PC-9 (cell line): ENCODE results near the gene KLHL1. TPM values are rescaled to one million over a fixed set of nuclear protein-coding genes. Genes with fewer than 3 reads are reported as not detected.

Source experiments
- BruUV-seq: library from RNA; stranded (reverse); fragments of 400-500 nt; replicated peaks from 2 replicates; lab custom pipeline; 2021; lab: Mats Ljungman, UMichigan
- CTCF ChIA-PET: fragments of 300-600 bp; sonication (Branson Sonifier 250); formaldehyde crosslinking; loops from one replicate; lab custom pipeline; 2022; ENCODE audit warnings: antibody characterized with exemption; lab: Charles Lee
- POLR2A ChIA-PET: fragments of 300-600 bp; sonication (Branson Sonifier 250); formaldehyde crosslinking; loops from one replicate; lab custom pipeline; 2022; ENCODE audit warnings: antibody characterized with exemption; ENCODE audit not compliant: unreplicated experiment; lab: Charles Lee
- DNase-seq, 2 experiments: peaks; one replicate each; pipeline versions ENCODE4 v3.0.0 to v3.0.0-alpha.2; 2015 to 2022; ENCODE audit warnings: mixed read lengths in 1 of 2
- H2AFZ ChIP-seq: fragments of 200-600 bp; sonication (generic); 2 replicates; pipeline ENCODE4 v1.8.1; 2017; ENCODE audit warnings: antibody characterized with exemption
- H3F3A ChIP-seq: fragments of 200-600 bp; sonication (generic); 2 replicates; pipeline ENCODE4 v1.8.1; 2017; ENCODE audit warnings: antibody characterized with exemption, mild to moderate bottlenecking, low read depth; ENCODE audit not compliant: insufficient read depth
- H3K27ac ChIP-seq: fragments of 200-600 bp; sonication (generic); 2 replicates; pipeline ENCODE4 v1.6.1; 2016; ENCODE audit warnings: mixed run types
- H3K27me3 ChIP-seq: fragments of 200-600 bp; sonication (generic); 2 replicates; pipeline ENCODE4 v1.6.1; 2016; ENCODE audit warnings: low read depth, mixed run types; ENCODE audit not compliant: insufficient read depth
- H3K36me3 ChIP-seq: fragments of 200-600 bp; sonication (generic); 2 replicates; pipeline ENCODE4 v1.6.1; 2016; ENCODE audit warnings: low read depth, mixed run types
- H3K4me1 ChIP-seq: fragments of 200-600 bp; sonication (generic); replicated peaks from 2 replicates; pipeline ENCODE4 v1.6.1; 2016; ENCODE audit warnings: mixed run types; ENCODE audit not compliant: insufficient read depth
- H3K4me2 ChIP-seq: fragments of 200-600 bp; sonication (generic); 2 replicates; pipeline ENCODE4 v1.6.1; 2017; ENCODE audit warnings: mixed run types
- H3K4me3 ChIP-seq: fragments of 200-600 bp; sonication (generic); 2 replicates; pipeline ENCODE4 v1.6.1; 2016; ENCODE audit warnings: mixed run types
- H3K79me2 ChIP-seq: fragments of 200-600 bp; sonication (generic); 2 replicates; pipeline ENCODE4 v1.6.1; 2017; ENCODE audit warnings: low read depth, mixed run types
- H3K9me2 ChIP-seq: fragments of 200-600 bp; sonication (generic); 2 replicates; pipeline ENCODE4 v1.8.1; 2017; ENCODE audit warnings: mild to moderate bottlenecking; ENCODE audit not compliant: insufficient read depth
- H3K9me3 ChIP-seq: fragments of 200-600 bp; sonication (generic); 2 replicates; pipeline ENCODE4 v1.8.1; 2016; ENCODE audit warnings: low read depth; ENCODE audit not compliant: insufficient read depth
- H4K20me1 ChIP-seq: fragments of 200-600 bp; sonication (generic); 2 replicates; pipeline ENCODE4 v1.8.1; 2017; ENCODE audit not compliant: insufficient read depth
- CTCF ChIP-seq: fragments of 200-600 bp; sonication (generic); conservative IDR thresholded peaks from 2 replicates; pipeline ENCODE4 v1.6.1; 2017; ENCODE audit warnings: mixed run types, antibody characterized with exemption, mild to moderate bottlenecking, moderate library complexity
- EZH2 ChIP-seq: fragments of 200-600 bp; sonication (generic); IDR thresholded peaks from 2 replicates; pipeline ENCODE4 v1.8.0; 2017; ENCODE audit warnings: antibody characterized with exemption, low read depth
- intact Hi-C: fragments of 100-400 bp; cut with micrococcal nuclease; formaldehyde crosslinking; loops from one replicate; pipeline ENCODE4 v1.10.0; 2022; ENCODE audit not compliant: unreplicated experiment
- total RNA-seq: library from RNA; stranded (reverse); gene quantifications from 2 replicates; pipeline ENCODE4 v1.2.3, GENCODE V29; 2021

KLHL1 gene
- total RNA-seq, 1 experiment from 2014 or later = not detected

GRCh38 chr13:69882451-69882850 lies 225.8 kb downstream of the KLHL1 start:
- intact Hi-C loops = no loop called here
- Histone ChIP-seq H3K36me3 (no peaks in the 10 kb centered on the region), H3F3A (no peaks in the 10 kb centered on the region), H3K9me2 (no peaks in the 10 kb centered on the region), H2AFZ (no peak overlapping the region), H3K9me3 (no peaks in the 10 kb centered on the region), H3K4me1 (no peaks in the 10 kb centered on the region), H3K27me3 (no peaks in the 10 kb centered on the region), H3K79me2 (no peaks in the 10 kb centered on the region), H4K20me1 (no peaks in the 10 kb centered on the region), H3K27ac (no peak overlapping the region), H3K4me3 (no peak overlapping the region), H3K4me2 (no peak overlapping the region)
- BruUV-seq = no TSS peak
- CTCF ChIA-PET = no interaction called here
- no peak for DNase-seq
- POLR2A ChIA-PET = no interaction called here
- no peak for TF ChIP-seq EZH2
- TF ChIP-seq CTCF = no peak

DNA sequence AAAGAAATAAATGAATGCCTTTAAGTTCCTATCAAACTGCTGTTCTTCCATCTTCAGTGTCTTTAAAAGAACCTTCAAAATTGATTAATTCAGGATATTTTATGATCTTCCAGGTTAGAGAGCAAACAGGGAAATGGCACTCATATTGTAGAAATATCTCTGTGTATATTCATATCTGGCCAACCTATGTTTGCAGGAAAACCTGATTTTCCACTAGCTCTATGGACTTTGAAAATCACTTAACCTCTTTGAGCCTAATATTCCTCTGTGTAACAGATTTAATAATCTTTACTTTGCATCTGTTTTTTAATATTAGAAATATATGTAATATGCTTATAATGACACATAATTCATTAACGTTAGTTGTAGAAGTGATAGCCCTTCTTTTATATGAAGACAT lies 228.3 kb downstream of the KLHL1 start:
- Histone ChIP-seq H3K4me1 (no peaks in the 10 kb centered on the region), H3K9me3 (no peaks in the 10 kb centered on the region), H3K79me2 (no peaks in the 10 kb centered on the region), H3K9me2 (no peaks in the 10 kb centered on the region), H3F3A (no peaks in the 10 kb centered on the region), H4K20me1 (no peaks in the 10 kb centered on the region), H3K27me3 (no peaks in the 10 kb centered on the region), H2AFZ (no peak overlapping the region), H3K27ac (no peak overlapping the region), H3K36me3 (no peaks in the 10 kb centered on the region), H3K4me3 (no peak overlapping the region), H3K4me2 (no peak overlapping the region)
- ChIA-PET POLR2A (no interaction called here), CTCF (no interaction called here)
- intact Hi-C loops = no loop called here
- no peak for TF ChIP-seq CTCF
- TF ChIP-seq EZH2 = no peak
- BruUV-seq = no TSS peak
- no peak for DNase-seq

- TF ChIP-seq EZH2 = no peak
- DNase-seq = no peak
- no peaks in the 10 kb centered on the region for H3K9me3 ChIP-seq
- ChIA-PET CTCF (no interaction called here), POLR2A (no interaction called here)
- no TSS peak for BruUV-seq
- no peak overlapping the region for H2AFZ ChIP-seq
- H3K4me3 ChIP-seq = no peak overlapping the region
- no peaks in the 10 kb centered on the region for H3K36me3 ChIP-seq
- H3K27me3 ChIP-seq = no peaks in the 10 kb centered on the region
- no peaks in the 10 kb centered on the region for H4K20me1 ChIP-seq
- no peak overlapping the region for H3K27ac ChIP-seq
- no peaks in the 10 kb centered on the region for H3K79me2 ChIP-seq
- no peaks in the 10 kb centered on the region for H3K4me1 ChIP-seq
- intact Hi-C loops = no loop called here
- H3K4me2 ChIP-seq = no peak overlapping the region
- H3F3A ChIP-seq = no peaks in the 10 kb centered on the region
- H3K9me2 ChIP-seq = no peaks in the 10 kb centered on the region
Measured at GRCh38 chr13:69872321-69873047, 235.8 kb downstream of the KLHL1 start.

DNA sequence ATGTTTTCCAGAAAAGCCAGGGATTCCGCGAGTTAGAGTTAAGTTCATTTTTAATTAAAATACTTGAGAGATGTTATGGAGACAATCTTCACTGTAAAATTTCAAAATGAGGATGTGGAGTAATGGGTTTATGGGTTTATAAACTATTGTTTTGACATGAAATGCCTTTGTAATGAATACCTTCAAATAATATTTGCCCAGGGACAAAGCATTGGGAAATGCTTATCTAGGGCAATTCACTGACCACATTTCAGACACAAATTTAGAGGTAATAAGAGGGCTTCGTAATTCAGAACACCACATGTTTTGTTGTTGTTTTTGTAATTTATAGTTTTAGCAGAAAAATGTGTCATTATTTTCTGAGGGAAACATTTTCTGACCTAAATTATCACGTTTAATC lies 241.7 kb downstream of the KLHL1 start:
- intact Hi-C loops = no loop called here
- H3F3A ChIP-seq = no peaks in the 10 kb centered on the region
- ChIA-PET CTCF (no interaction called here), POLR2A (no interaction called here)
- H3K27ac ChIP-seq = no peak overlapping the region
- no peaks in the 10 kb centered on the region for H3K27me3 ChIP-seq
- H3K4me3 ChIP-seq = no peak overlapping the region
- no peaks in the 10 kb centered on the region for H3K9me3 ChIP-seq
- H4K20me1 ChIP-seq = no peaks in the 10 kb centered on the region
- TF ChIP-seq CTCF = no peak
- TF ChIP-seq EZH2 = no peak
- no peak overlapping the region for H2AFZ ChIP-seq
- H3K4me1 ChIP-seq = no peaks in the 10 kb centered on the region
- BruUV-seq = no TSS peak
- H3K9me2 ChIP-seq = no peaks in the 10 kb centered on the region
- H3K4me2 ChIP-seq = no peak overlapping the region
- H3K79me2 ChIP-seq = no peaks in the 10 kb centered on the region
- H3K36me3 ChIP-seq = no peaks in the 10 kb centered on the region
- DNase-seq = no peak
